ENCODE measurements around the gene GRID1. TPM values are rescaled to one million over a fixed set of nuclear protein-coding genes. Genes with fewer than 3 reads are reported as not detected.

Gene GRID1
- total RNA-seq, 1 experiment from 2014 or later, result 0.37 TPM

- ChIA-PET CTCF (interaction anchor here (1.2 to 1.3 kb wide), 2 partner anchors 12 to 17 kb away, joined by 3 to 7 read pairs; no protein-coding TSS in a partner anchor), POLR2A (no interaction called here)
- no peaks in the 10 kb centered on the region for H3K4me1 Mint-ChIP-seq
- H3K27me3 Mint-ChIP-seq (ENCODE audit: low read depth), result no peaks in the 10 kb centered on the region
- peaks cover 4% of the 10 kb centered on the region; the same call in 1 of the 2 replicates for H3K9me3 Mint-ChIP-seq
- no peaks in the 10 kb centered on the region for H3K36me3 Mint-ChIP-seq
- TF ChIP-seq GRHL2 (CRISPR knock-in tag; IDR thresholded peaks at IDR 0.05; ENCODE audit: insufficient replicate concordance, severe bottlenecking) (no peak), MLX (CRISPR knock-in tag; IDR thresholded peaks at IDR 0.05) (no peak), ZNF532 (CRISPR knock-in tag; IDR thresholded peaks at IDR 0.05; ENCODE audit: borderline replicate concordance) (no peak), MYBL2 (CRISPR knock-in tag; IDR thresholded peaks at IDR 0.05) (no peak), SMAD3 (CRISPR knock-in tag; IDR thresholded peaks at IDR 0.05; ENCODE audit: borderline replicate concordance) (no peak), FOXJ3 (CRISPR knock-in tag; IDR thresholded peaks at IDR 0.05; ENCODE audit: borderline replicate concordance) (no peak), STAT6 (CRISPR knock-in tag; conservative IDR thresholded peaks at IDR 0.05; ENCODE audit: low read depth) (no peak), NFYB (CRISPR knock-in tag; conservative IDR thresholded peaks at IDR 0.05; ENCODE audit: low read depth) (no peak), ATF3 (CRISPR knock-in tag; conservative IDR thresholded peaks at IDR 0.05) (no peak), FOXP1 (CRISPR knock-in tag; IDR thresholded peaks at IDR 0.05; ENCODE audit: borderline replicate concordance) (no peak), FOXK1 (CRISPR knock-in tag; IDR thresholded peaks at IDR 0.05) (no peak), ERG (CRISPR knock-in tag; IDR thresholded peaks at IDR 0.05) (no peak), ZNF512 (CRISPR knock-in tag; IDR thresholded peaks at IDR 0.05; ENCODE audit: borderline replicate concordance) (no peak), AFF4 (CRISPR knock-in tag; IDR thresholded peaks at IDR 0.05; ENCODE audit: borderline replicate concordance) (no peak), ELF4 (CRISPR knock-in tag; IDR thresholded peaks at IDR 0.05; ENCODE audit: low read depth) (no peak), ZMAT4 (CRISPR knock-in tag; IDR thresholded peaks at IDR 0.05) (no peak)
- DNase-seq (ENCODE audit: low spot score) (no peak), ATAC-seq (no peak)
- H3K4me3 Mint-ChIP-seq, result no peak overlapping the region
- no peak overlapping the region for H3K27ac Mint-ChIP-seq
Measured at GRCh38 chr10:86122646-86123045, 243.9 kb downstream of the GRID1 start.

All from WTC11 (cell line).